HG03558 (cell line): ENCODE data around the gene AGAP2.
"Not testable (repeated sequence)": the region's sequence is repeated elsewhere in the genome, so short reads cannot be mapped to it uniquely, and the experiment has no call there.

Source experiments
- ATAC-seq: cut with Tn5 transposase; IDR thresholded peaks from one replicate; pipeline ENCODE4 v1.9.1; 2021; ENCODE audit warnings: moderate number of reproducible peaks; ENCODE audit not compliant: unreplicated experiment; ENCODE audit errors: extremely low read depth

Gene AGAP2

GRCh38 chr12:57708296-57708695 lies 30.2 kb downstream of the AGAP2 start:
- ATAC-seq, result no peak

GRCh38 chr12:57707250-57707649 lies 31.3 kb downstream of the AGAP2 start:
- no peak for ATAC-seq

GRCh38 chr12:57700317-57700716 lies 38.2 kb downstream of the AGAP2 start:
- ATAC-seq, result no peak

GRCh38 chr12:57698414-57698813 lies 40.1 kb downstream of the AGAP2 start:
- no peak for ATAC-seq

- ATAC-seq, result no peak
Measured at GRCh38 chr12:57697076-57697475, 41.5 kb downstream of the AGAP2 start.

- no peak for ATAC-seq
Measured at GRCh38 chr12:57695770-57696432, 42.6 kb downstream of the AGAP2 start.

GRCh38 chr12:57694459-57695019 lies 44.0 kb downstream of the AGAP2 start:
- no peak for ATAC-seq

GRCh38 chr12:57693659-57694458 lies 44.7 kb downstream of the AGAP2 start, which contains the start of gene OS9:
Gene OS9, plus strand, starts transcription at chr12:57694132. Its CDS starts 30 bp downstream, at chr12:57694162.
- peak; percentile 91 for ATAC-seq

- no peak for ATAC-seq
Measured at GRCh38 chr12:57693317-57693658, 45.3 kb downstream of the AGAP2 start.

GRCh38 chr12:57692500-57692899 lies 46.0 kb downstream of the AGAP2 start:
- ATAC-seq, result no peak

- ATAC-seq, result no peak
Measured at GRCh38 chr12:57688931-57689330, 49.6 kb downstream of the AGAP2 start.

GRCh38 chr12:57687862-57688261 lies 50.7 kb downstream of the AGAP2 start:
- no peak for ATAC-seq

GRCh38 chr12:57679697-57680096 lies 58.8 kb downstream of the AGAP2 start:
- ATAC-seq, result no peak

- ATAC-seq, result not testable (repeated sequence)
Measured at GRCh38 chr12:57677947-57678346, 60.6 kb downstream of the AGAP2 start.

- no peak for ATAC-seq
Measured at GRCh38 chr12:57674691-57675090, 63.9 kb downstream of the AGAP2 start.
